ENCODE measurements around the gene SLC9A9.

The SLC9A9 gene

DNA sequence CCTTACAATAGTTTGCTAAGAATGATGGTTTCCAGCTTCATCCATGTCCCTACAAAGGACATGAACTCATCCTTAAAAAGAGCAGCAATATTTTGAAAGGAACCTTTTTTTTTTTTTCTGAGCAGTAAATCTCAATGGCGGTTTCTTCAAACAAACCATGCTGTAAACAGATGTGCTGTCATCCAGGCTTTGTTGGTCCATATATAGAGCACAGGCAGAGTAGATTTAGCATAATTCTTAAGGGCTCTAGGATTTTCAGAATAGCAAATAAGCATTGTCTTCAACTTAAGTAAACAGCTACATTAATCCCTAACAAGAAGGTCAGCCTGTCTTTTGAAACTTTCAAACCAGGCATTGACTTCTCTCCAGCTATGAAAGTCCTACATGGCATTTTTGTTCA lies 334.2 kb downstream of the SLC9A9 start:
- peaks cover 0 to 4% of the 10 kb centered on the region in 2 experiments for H3K4me1 ChIP-seq (ENCODE audit: control insufficient read depth in 1 of 2, insufficient read depth in 2 of 2, low read length in 2 of 2)
- no peak overlapping the region for H3K18ac ChIP-seq (ENCODE audit: low read length)
- H3K79me1 ChIP-seq (ENCODE audit: low read length): peaks cover 2% of the 10 kb centered on the region
- H3K4me3 ChIP-seq (ENCODE audit: low read depth, low read length): no peak overlapping the region
- H4K8ac ChIP-seq (ENCODE audit: low read depth, low read length): no peak overlapping the region
- no peaks in the 10 kb centered on the region for H3K79me2 ChIP-seq (ENCODE audit: control insufficient read depth, insufficient read depth, low read length, poor library complexity)
- no peak overlapping the region for H2BK5ac ChIP-seq (ENCODE audit: low read depth, low read length, poor library complexity)
- no CpG with 5 or more reads among the region's 1 CpG for WGBS (ENCODE audit: extremely low coverage, insufficient coverage, insufficient read length)
- H2AK5ac ChIP-seq (ENCODE audit: low read length): no peak overlapping the region
- H3K27me3 ChIP-seq (ENCODE audit: insufficient read depth, low read length): no peaks in the 10 kb centered on the region
- no peak for DNase-seq
- no peak overlapping the region for H4K12ac ChIP-seq (ENCODE audit: low read depth, low read length)
- H2BK12ac ChIP-seq (ENCODE audit: low read length): no peak overlapping the region
- no peak overlapping the region for H3K23ac ChIP-seq (ENCODE audit: low read length)
- H3K36me3 ChIP-seq (ENCODE audit: control insufficient read depth in 1 of 2, insufficient read depth in 2 of 2, low read length in 2 of 2): no peaks in the 10 kb centered on the region
- no peak overlapping the region for H3K4ac ChIP-seq (ENCODE audit: low read depth, low read length)
- no peaks in the 10 kb centered on the region for H3K9me3 ChIP-seq (ENCODE audit: insufficient read depth, low read depth, low read length)
- no peak overlapping the region for H3K14ac ChIP-seq (ENCODE audit: low read length)
- H3K9ac ChIP-seq (ENCODE audit: low read length): no peak overlapping the region
- no peak overlapping the region for H2BK120ac ChIP-seq (ENCODE audit: insufficient read depth, low read length, poor library complexity)
- no peak overlapping the region for H3K27ac ChIP-seq (ENCODE audit: low read depth, low read length)
- no peak overlapping the region for H3K4me2 ChIP-seq (ENCODE audit: low read length)
- H2AFZ ChIP-seq (ENCODE audit: insufficient read depth, low read length, poor library complexity): no peak overlapping the region
- H4K91ac ChIP-seq (ENCODE audit: low read depth, low read length): no peak overlapping the region

DNA sequence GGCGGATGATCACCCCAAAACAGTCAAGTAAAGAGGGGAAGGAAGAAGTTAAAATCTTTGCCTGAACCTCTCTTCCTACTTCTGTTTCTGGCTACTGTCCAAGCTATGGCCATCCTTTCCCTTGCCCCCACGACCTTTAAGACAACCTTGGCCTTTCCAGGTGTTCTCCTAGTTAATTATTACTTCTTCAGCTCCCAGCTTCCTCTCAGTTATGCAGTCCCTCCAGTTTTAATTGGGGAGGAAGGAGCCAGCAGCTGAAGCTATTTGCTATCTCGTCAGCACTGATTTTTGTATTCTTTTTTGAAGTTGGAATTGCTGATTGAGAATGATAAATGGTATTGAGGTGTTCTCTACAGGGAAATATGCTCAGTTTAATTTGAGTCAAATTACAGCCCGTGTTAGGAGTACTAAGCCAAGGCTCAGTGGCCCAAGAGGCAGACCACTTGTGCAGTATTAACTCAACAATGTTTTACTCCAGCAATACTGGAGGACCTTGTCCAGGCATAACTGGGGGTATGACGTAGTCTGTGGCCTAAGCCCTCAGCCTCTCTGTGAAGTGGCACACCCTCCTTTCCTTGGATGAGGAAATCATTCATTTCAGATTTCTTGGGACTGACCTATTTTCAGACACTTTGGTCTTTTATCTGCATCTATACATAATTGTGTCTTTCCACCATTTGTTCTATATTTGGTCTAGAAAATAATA lies 336.9 kb downstream of the SLC9A9 start:
- H3K79me1 ChIP-seq (ENCODE audit: low read length): no peaks in the 10 kb centered on the region
- H2BK12ac ChIP-seq (ENCODE audit: low read length): no peak overlapping the region
- H4K8ac ChIP-seq (ENCODE audit: low read depth, low read length): no peak overlapping the region
- no peaks in the 10 kb centered on the region for H3K79me2 ChIP-seq (ENCODE audit: control insufficient read depth, insufficient read depth, low read length, poor library complexity)
- no peaks in the 10 kb centered on the region for H3K4me1 ChIP-seq (ENCODE audit: control insufficient read depth in 1 of 2, insufficient read depth in 2 of 2, low read length in 2 of 2)
- no peaks in the 10 kb centered on the region for H3K36me3 ChIP-seq (ENCODE audit: control insufficient read depth in 1 of 2, insufficient read depth in 2 of 2, low read length in 2 of 2)
- no peak overlapping the region for H3K9ac ChIP-seq (ENCODE audit: low read length)
- no peak overlapping the region for H3K14ac ChIP-seq (ENCODE audit: low read length)
- no peaks in the 10 kb centered on the region for H3K9me3 ChIP-seq (ENCODE audit: insufficient read depth, low read depth, low read length)
- no peaks in the 10 kb centered on the region for H3K27me3 ChIP-seq (ENCODE audit: insufficient read depth, low read length)
- H2AFZ ChIP-seq (ENCODE audit: insufficient read depth, low read length, poor library complexity): no peak overlapping the region
- no peak overlapping the region for H3K27ac ChIP-seq (ENCODE audit: low read depth, low read length)
- no peak overlapping the region for H4K91ac ChIP-seq (ENCODE audit: low read depth, low read length)
- H3K23ac ChIP-seq (ENCODE audit: low read length): no peak overlapping the region
- H3K18ac ChIP-seq (ENCODE audit: low read length): no peak overlapping the region
- H2BK120ac ChIP-seq (ENCODE audit: insufficient read depth, low read length, poor library complexity): no peak overlapping the region
- no peak overlapping the region for H2BK5ac ChIP-seq (ENCODE audit: low read depth, low read length, poor library complexity)
- no peak overlapping the region for H3K4me3 ChIP-seq (ENCODE audit: low read depth, low read length)
- WGBS (ENCODE audit: extremely low coverage, insufficient coverage, insufficient read length): no CpG with 5 or more reads among the region's 5 CpGs
- no peak overlapping the region for H3K4me2 ChIP-seq (ENCODE audit: low read length)
- H4K12ac ChIP-seq (ENCODE audit: low read depth, low read length): no peak overlapping the region
- no peak for DNase-seq
- H3K4ac ChIP-seq (ENCODE audit: low read depth, low read length): no peak overlapping the region
- no peak overlapping the region for H2AK5ac ChIP-seq (ENCODE audit: low read length)

DNA sequence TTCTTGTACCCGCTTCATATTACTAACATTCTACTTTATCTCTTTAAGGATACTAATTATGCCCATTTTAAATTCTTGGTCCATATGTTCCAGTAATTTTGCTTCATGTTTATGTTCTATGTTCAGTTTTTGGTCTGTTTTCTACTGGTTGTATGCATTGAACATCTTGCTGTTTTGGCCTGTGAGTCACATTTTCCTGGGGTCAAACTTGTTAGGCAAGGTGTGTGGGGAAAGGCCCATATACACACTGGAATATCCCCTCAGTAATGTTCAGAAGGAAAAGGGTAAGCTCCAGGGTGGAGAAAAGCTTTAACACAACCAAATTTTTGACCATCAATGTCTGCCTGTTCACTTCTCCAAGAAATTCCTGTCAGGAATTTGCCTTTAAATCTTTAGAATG lies 337.7 kb downstream of the SLC9A9 start:
- DNase-seq: peak in 1 of 2 donors; percentile 49
- Histone ChIP-seq H3K36me3 (ENCODE audit: control insufficient read depth in 1 of 2, insufficient read depth in 2 of 2, low read length in 2 of 2) (no peaks in the 10 kb centered on the region), H4K8ac (ENCODE audit: low read depth, low read length) (no peak overlapping the region), H2AK5ac (ENCODE audit: low read length) (no peak overlapping the region), H3K9me3 (ENCODE audit: insufficient read depth, low read depth, low read length) (no peaks in the 10 kb centered on the region), H3K79me1 (ENCODE audit: low read length) (no peaks in the 10 kb centered on the region), H3K27me3 (ENCODE audit: insufficient read depth, low read length) (no peaks in the 10 kb centered on the region), H2AFZ (ENCODE audit: insufficient read depth, low read length, poor library complexity) (no peak overlapping the region), H2BK5ac (ENCODE audit: low read depth, low read length, poor library complexity) (no peak overlapping the region), H4K12ac (ENCODE audit: low read depth, low read length) (no peak overlapping the region), H3K4me2 (ENCODE audit: low read length) (no peak overlapping the region), H3K4ac (ENCODE audit: low read depth, low read length) (no peak overlapping the region), H3K18ac (ENCODE audit: low read length) (no peak overlapping the region), H3K9ac (ENCODE audit: low read length) (no peak overlapping the region), H3K4me3 (ENCODE audit: low read depth, low read length) (no peak overlapping the region), H3K27ac (ENCODE audit: low read depth, low read length) (no peak overlapping the region), H3K79me2 (ENCODE audit: control insufficient read depth, insufficient read depth, low read length, poor library complexity) (no peaks in the 10 kb centered on the region), H3K4me1 (ENCODE audit: control insufficient read depth in 1 of 2, insufficient read depth in 2 of 2, low read length in 2 of 2) (no peaks in the 10 kb centered on the region), H4K91ac (ENCODE audit: low read depth, low read length) (no peak overlapping the region), H2BK120ac (ENCODE audit: insufficient read depth, low read length, poor library complexity) (no peak overlapping the region), H3K14ac (ENCODE audit: low read length) (no peak overlapping the region), H3K23ac (ENCODE audit: low read length) (no peak overlapping the region), H2BK12ac (ENCODE audit: low read length) (no peak overlapping the region)
- 100% methylated on average over 1 of the region's 1 CpG for WGBS (ENCODE audit: extremely low coverage, insufficient coverage, insufficient read length)

DNA sequence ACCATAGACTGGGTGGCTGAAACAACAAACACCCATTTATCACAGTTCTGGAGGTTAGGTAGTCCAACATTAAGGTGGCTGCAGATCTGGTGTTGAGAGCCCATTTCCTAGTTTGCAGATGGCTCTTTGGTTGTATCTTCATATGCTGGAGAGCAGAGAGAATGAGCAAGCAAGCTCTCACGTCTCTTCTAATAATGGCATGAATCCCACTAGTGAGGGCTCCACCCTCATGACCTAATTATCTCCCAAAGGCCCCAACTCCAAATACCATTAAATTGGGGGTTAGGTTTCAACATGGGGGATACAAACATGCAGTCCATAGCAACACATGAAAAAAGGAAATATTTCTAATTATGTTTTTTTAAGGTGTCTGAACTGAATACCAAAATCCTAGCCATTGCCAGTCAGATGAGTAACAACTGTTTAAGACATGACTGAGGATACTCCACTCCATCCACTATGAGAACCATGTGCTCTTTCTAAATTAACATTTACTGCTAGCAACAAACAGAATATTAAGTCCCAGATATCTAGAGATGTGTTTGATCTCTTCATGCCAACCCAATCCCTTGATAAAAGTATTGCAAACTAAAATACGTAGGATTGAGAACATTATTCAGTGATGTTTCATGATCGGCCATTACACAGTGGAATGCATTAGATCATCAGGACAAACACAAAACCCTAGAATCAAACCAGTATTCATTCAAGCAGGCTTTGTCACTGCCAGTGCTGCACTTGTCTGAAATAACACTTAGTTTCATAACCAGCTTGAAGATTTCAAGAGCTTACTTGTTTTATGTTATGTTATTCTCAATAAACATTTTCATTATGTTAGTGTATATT lies 340.3 kb downstream of the SLC9A9 start:
- Histone ChIP-seq H3K14ac (ENCODE audit: low read length) (no peak overlapping the region), H2AFZ (ENCODE audit: insufficient read depth, low read length, poor library complexity) (no peak overlapping the region), H3K9me3 (ENCODE audit: insufficient read depth, low read depth, low read length) (no peaks in the 10 kb centered on the region), H3K9ac (ENCODE audit: low read length) (no peak overlapping the region), H4K91ac (ENCODE audit: low read depth, low read length) (no peak overlapping the region), H3K4me1 (ENCODE audit: control insufficient read depth in 1 of 2, insufficient read depth in 2 of 2, low read length in 2 of 2) (no peaks in the 10 kb centered on the region), H3K36me3 (ENCODE audit: control insufficient read depth in 1 of 2, insufficient read depth in 2 of 2, low read length in 2 of 2) (no peaks in the 10 kb centered on the region), H3K27ac (ENCODE audit: low read depth, low read length) (no peak overlapping the region), H3K79me1 (ENCODE audit: low read length) (no peaks in the 10 kb centered on the region), H3K79me2 (ENCODE audit: control insufficient read depth, insufficient read depth, low read length, poor library complexity) (no peaks in the 10 kb centered on the region), H3K4me2 (ENCODE audit: low read length) (no peak overlapping the region), H2BK12ac (ENCODE audit: low read length) (no peak overlapping the region), H3K4me3 (ENCODE audit: low read depth, low read length) (no peak overlapping the region), H3K18ac (ENCODE audit: low read length) (no peak overlapping the region), H2AK5ac (ENCODE audit: low read length) (no peak overlapping the region), H4K8ac (ENCODE audit: low read depth, low read length) (no peak overlapping the region), H2BK120ac (ENCODE audit: insufficient read depth, low read length, poor library complexity) (no peak overlapping the region), H2BK5ac (ENCODE audit: low read depth, low read length, poor library complexity) (no peak overlapping the region), H4K12ac (ENCODE audit: low read depth, low read length) (no peak overlapping the region), H3K23ac (ENCODE audit: low read length) (no peak overlapping the region), H3K4ac (ENCODE audit: low read depth, low read length) (no peak overlapping the region), H3K27me3 (ENCODE audit: insufficient read depth, low read length) (no peaks in the 10 kb centered on the region)
- DNase-seq: peak; percentile 12 to 64
- no CpG with 5 or more reads among the region's 3 CpGs for WGBS (ENCODE audit: extremely low coverage, insufficient coverage, insufficient read length)
